ENCODE results near the gene C1GALT1.

Gene C1GALT1

GRCh38 chr7:7202375-7202720 lies 20.0 kb downstream of the C1GALT1 start:
- no peak for DNase-seq

GRCh38 chr7:7203813-7204575 lies 21.6 kb downstream of the C1GALT1 start:
- no peak for DNase-seq

- DNase-seq, result no peak
These were observed 25.5 kb downstream of the C1GALT1 start for GRCh38 chr7:7207876-7208275.

GRCh38 chr7:7208520-7208919 lies 26.2 kb downstream of the C1GALT1 start:
- DNase-seq, result no peak

GRCh38 chr7:7209412-7210050 lies 27.2 kb downstream of the C1GALT1 start:
- no peak for DNase-seq

GRCh38 chr7:7210475-7211237 lies 28.3 kb downstream of the C1GALT1 start:
- no peak for DNase-seq

- DNase-seq, result no peak
These were observed 30.3 kb downstream of the C1GALT1 start for GRCh38 chr7:7212612-7213011.

GRCh38 chr7:7214398-7215347 lies 32.3 kb downstream of the C1GALT1 start:
- DNase-seq, result no peak

DNA sequence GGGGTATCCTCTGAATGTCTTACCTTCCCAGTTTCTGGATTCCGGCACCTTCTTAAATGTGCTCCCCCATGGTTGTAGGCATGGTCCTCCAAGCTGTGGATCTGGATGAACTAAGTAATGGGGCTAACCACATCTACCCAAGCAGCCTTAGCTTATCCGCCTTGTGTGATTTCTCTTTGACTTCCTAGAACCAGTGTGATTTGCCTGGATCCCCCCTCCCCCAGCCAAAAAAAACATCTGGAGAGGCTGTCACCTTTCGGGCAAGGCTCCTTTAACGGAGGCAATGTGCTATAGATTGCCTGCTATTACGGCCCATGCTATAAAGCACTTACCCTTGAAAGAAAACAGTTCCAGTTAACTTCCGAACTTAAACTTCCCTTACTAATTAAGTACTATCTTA lies 33.9 kb downstream of the C1GALT1 start:
- DNase-seq, result no peak

DNA sequence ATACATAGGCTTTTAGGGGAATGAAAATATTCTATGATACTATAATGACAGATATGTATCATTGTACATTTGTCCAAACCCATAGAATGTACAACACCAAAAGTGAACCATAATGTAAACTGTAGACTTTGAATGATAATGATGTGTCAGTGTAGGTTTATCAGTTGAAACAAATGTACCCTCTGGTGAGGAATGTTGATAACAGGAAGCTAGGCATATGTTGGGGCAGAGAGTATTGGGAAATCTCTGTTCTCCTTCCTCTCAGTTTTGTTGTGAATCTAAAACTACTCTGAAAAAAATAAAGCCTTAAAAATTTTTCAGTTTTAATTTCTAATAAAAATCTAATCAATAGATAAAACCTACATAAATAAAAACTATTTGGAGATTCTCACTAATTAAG lies 36.9 kb downstream of the C1GALT1 start:
- DNase-seq, result no peak

GRCh38 chr7:7220821-7221220 lies 38.5 kb downstream of the C1GALT1 start:
- no peak for DNase-seq

DNA sequence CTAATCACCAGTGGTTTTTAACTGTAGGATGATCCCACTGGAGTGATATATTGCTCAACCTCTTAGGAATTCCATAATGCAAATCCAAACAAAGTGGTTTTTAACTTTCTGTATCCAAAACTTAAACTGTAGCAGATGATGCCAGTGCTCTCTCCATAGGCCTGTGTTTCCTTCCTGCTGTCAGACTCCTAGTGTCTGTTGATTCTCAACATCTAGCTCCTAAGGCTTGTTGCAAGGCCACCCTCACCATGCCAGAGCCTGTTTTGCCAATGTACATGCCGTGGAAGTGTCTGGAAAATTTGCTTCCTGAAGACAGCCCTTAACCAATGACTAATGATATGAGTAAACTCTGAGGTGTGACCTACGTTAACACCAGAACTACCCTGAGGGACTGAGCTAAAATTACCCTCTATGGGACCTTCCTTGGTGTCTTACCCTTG lies 39.3 kb downstream of the C1GALT1 start:
- DNase-seq, result no peak

DNA sequence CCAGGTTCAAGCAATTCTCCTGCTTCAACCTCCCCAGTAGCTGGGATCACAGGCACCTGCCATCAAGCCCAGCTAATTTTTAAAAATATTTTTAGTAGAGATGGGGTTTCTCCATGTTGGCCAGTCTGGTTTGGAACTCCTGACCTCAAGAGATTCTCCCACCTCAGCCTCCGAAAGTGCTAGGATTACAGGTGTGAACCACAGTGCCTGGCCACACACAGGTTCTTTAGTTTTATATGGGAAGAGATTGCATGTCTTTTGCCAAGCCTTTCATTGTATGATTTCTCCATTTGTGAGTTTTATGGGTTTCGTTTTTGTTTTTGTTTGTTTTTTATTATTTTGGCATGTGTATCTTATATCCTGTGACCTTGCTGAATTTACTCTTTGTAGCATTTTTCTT lies 40.9 kb downstream of the C1GALT1 start:
- no peak for DNase-seq

GRCh38 chr7:7226407-7226806 lies 44.1 kb downstream of the C1GALT1 start:
- DNase-seq, result no peak

DNA sequence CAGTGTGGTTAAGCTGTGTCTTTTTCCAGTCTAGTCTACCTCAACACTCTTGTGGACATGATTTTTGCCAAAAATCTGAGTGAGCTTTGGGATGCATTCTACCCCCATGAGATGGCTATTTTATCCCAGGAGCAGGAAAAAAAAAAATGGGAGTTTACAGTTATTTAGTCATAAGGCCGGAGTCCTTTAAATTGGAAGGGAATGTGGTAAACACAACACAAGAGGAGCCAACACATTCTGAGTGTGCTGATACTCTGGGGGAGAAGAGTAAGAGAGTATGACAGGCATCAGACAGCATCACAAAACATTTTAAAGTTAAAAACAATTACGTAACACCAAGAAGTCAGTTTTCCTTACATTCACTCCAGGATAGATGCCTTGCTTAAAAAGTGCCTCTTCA lies 46.1 kb downstream of the C1GALT1 start:
- DNase-seq, result no peak

DNA sequence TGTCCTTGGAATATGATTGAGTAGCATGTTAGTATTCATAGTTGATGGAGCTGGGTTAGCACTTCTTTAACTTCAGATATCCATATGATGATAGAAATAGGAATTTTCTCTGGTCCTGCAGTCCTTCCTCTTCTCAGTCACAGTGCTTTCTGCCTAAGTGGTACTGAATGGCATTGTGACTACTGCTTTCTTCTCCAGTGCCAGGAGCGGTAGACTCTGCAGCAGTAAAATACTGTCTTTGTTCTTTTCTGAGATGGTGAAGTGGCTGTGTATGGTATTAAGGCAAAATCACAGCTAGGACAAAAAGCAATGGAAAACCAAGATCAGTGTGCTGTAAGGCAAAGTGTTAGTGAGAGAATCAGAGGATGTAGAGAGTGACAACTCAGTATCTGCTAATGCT lies 46.6 kb downstream of the C1GALT1 start:
- DNase-seq, result no peak

DNA sequence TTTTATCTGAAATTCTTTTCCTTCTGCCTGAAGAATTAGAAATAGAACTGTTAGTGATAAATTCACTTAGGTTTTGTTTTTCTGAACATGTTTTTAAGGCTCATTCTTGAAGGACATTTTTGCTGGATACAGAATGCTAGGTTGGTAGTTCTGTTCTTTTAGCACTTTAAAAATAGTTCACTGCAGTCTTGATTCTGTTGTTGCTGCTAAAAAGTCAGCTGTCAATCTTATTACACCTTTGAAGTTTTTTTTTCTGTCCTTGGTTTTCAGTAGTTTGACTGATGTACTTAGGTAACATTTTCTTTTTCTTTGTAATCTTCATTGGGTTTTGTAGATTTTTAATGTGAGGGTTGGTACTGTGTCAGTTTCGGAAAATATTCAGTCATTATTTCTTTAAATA lies 48.7 kb downstream of the C1GALT1 start:
- no peak for DNase-seq

GRCh38 chr7:7231865-7232264 lies 49.5 kb downstream of the C1GALT1 start:
- no peak for DNase-seq

- no peak for DNase-seq
These were observed 53.0 kb downstream of the C1GALT1 start for GRCh38 chr7:7235347-7235746.

- no peak for DNase-seq
These were observed 53.7 kb downstream of the C1GALT1 start for GRCh38 chr7:7236041-7236440.

- no peak for DNase-seq
These were observed 55.0 kb downstream of the C1GALT1 start for GRCh38 chr7:7237201-7237977.

DNA sequence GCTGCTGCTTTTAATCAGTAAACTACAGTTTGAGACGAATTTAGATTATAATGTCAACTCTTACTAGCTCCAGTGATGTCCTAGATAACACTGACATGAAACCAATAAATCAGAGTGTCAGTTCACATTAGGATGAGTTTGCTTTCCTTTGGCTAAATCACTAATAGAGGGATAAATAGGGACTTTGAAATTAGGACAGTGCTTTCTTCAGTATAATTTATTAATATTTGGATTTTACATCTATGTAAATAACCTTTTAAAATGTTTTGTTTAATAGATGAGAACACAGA lies 55.6 kb downstream of the C1GALT1 start:
- DNase-seq, result no peak
